HCT116 (cell line): Measurements from ENCODE around the gene CYP1A1. TPM values are rescaled to one million over a fixed set of nuclear protein-coding genes. Genes with fewer than 3 reads are reported as not detected.

Source experiments
- ATAC-seq: fragments of 200-7000 bp; cut with Tn5 transposase; 2 replicates; pipeline ENCODE4 v1.9.1; 2020; ENCODE audit warnings: mild to moderate bottlenecking, moderate library complexity
- BruUV-seq: library from RNA; stranded (reverse); fragments of 400-500 nt; replicated peaks from 2 replicates; lab custom pipeline; 2021; lab: Mats Ljungman, UMichigan
- CTCF ChIA-PET: fragments of 300-600 bp; sonication (Branson Sonifier 250); formaldehyde crosslinking; loops from one replicate; lab custom pipeline; 2021; ENCODE audit warnings: antibody characterized with exemption; lab: Charles Lee
- POLR2A ChIA-PET: fragments of 300-600, 350-600 bp; sonication (Branson Sonifier 250); formaldehyde crosslinking; loops from one replicate; lab custom pipeline; 2021; ENCODE audit warnings: antibody characterized with exemption; lab: Charles Lee
- RAD21 ChIA-PET, 2 experiments: fragments of 300-600 bp; sonication (Branson Sonifier 250); formaldehyde crosslinking; loops; one replicate each; lab custom pipeline; 2023; ENCODE audit warnings: low total read pairs in 2 of 2; ENCODE audit not compliant: uncharacterized antibody in 2 of 2, unreplicated experiment in 2 of 2, low non-redundant PET in 1 of 2; lab: Charles Lee
- DNase-seq: peaks from one replicate; pipeline ENCODE4 v3.0.0-alpha.2; 2010; ENCODE audit warnings: low read depth, low spot score
- H2AFZ ChIP-seq: fragments of 200-600 bp; shearing (Covaris generic), sonication (generic); 2 replicates; pipeline ENCODE4 v1.6.1; 2017; ENCODE audit warnings: low read depth, mixed run types, mixed read lengths, antibody characterized with exemption, low read length; ENCODE audit not compliant: poor library complexity, severe bottlenecking
- H3K27ac ChIP-seq: 2 replicates; pipeline ENCODE4 v1.5.1; 2012; ENCODE audit warnings: low read depth, low read length
- H3K27me3 ChIP-seq: fragments of 200-600 bp; sonication (generic); 2 replicates; pipeline ENCODE4 v1.6.1; 2016; ENCODE audit warnings: mixed run types, low read length, mixed read lengths; ENCODE audit not compliant: insufficient read depth
- H3K36me3 ChIP-seq, 2 experiments: fragments of 200-500 bp in 1 of 2; fragments of 200-600 bp in 1 of 2; sonication (Bioruptor generic) in 1 of 2; sonication (generic) in 1 of 2; 2 replicates each; pipeline versions ENCODE4 v1.5.1 to v1.6.1; 2014 to 2016; ENCODE audit warnings: low read length in 2 of 2, inconsistent platforms in 1 of 2, mixed read lengths in 1 of 2, mixed run types in 1 of 2; ENCODE audit not compliant: insufficient read depth in 2 of 2, control insufficient read depth in 1 of 2
- H3K4me1 ChIP-seq, 2 experiments: fragments of 200-600 bp in 1 of 2; sonication (generic) in 1 of 2; 2 replicates each; pipeline versions ENCODE4 v1.5.1 to v1.6.1; 2012 to 2017; ENCODE audit warnings: low read length in 2 of 2, inconsistent platforms in 1 of 2, mild to moderate bottlenecking in 1 of 2, mixed read lengths in 1 of 2, mixed run types in 1 of 2, moderate library complexity in 1 of 2; ENCODE audit not compliant: insufficient read depth in 2 of 2, control insufficient read depth in 1 of 2
- H3K4me2 ChIP-seq: fragments of 200-600 bp; sonication (generic); 2 replicates; pipeline ENCODE4 v1.6.1; 2017; ENCODE audit warnings: mixed run types, low read length, mixed read lengths
- H3K4me3 ChIP-seq, 2 experiments: fragments of 200-600 bp in 1 of 2; sonication (generic) in 1 of 2; replicated peaks in 1 of 2; 2 replicates each; pipeline ENCODE4 v1.5.1; 2011 to 2016; ENCODE audit warnings: low read length in 2 of 2, control low read depth in 1 of 2, low read depth in 1 of 2, mild to moderate bottlenecking in 1 of 2, mixed read lengths in 1 of 2, mixed run types in 1 of 2
- H3K79me2 ChIP-seq: fragments of 200-600 bp; sonication (generic); 2 replicates; pipeline ENCODE4 v1.6.1; 2017; ENCODE audit warnings: mild to moderate bottlenecking, mixed run types, low read length, moderate library complexity, mixed read lengths; ENCODE audit not compliant: insufficient read depth
- H3K9ac ChIP-seq: fragments of 200-600 bp; sonication (generic); 2 replicates; pipeline ENCODE4 v1.6.1; 2016; ENCODE audit warnings: low read length, mixed read lengths
- H3K9me2 ChIP-seq: fragments of 200-600 bp; sonication (generic), shearing (Covaris generic); 2 replicates; pipeline ENCODE4 v1.6.1; 2017; ENCODE audit warnings: mixed run types, mild to moderate bottlenecking, moderate library complexity; ENCODE audit not compliant: insufficient read depth
- H3K9me3 ChIP-seq, 2 experiments: fragments of 200-500 bp in 1 of 2; fragments of 200-600 bp in 1 of 2; sonication (Bioruptor generic) in 1 of 2; sonication (generic) in 1 of 2; 2 replicates each; pipeline ENCODE4 v1.6.1; 2014 to 2017; ENCODE audit warnings: low read length in 2 of 2, mixed read lengths in 2 of 2, inconsistent platforms in 1 of 2, low read depth in 1 of 2, mild to moderate bottlenecking in 1 of 2, mixed run types in 1 of 2, moderate library complexity in 1 of 2; ENCODE audit not compliant: control insufficient read depth in 1 of 2, insufficient read depth in 1 of 2
- H4K20me1 ChIP-seq: fragments of 200-600 bp; sonication (generic), shearing (Covaris generic); 2 replicates; pipeline ENCODE4 v1.6.1; 2017; ENCODE audit warnings: mixed run types, mild to moderate bottlenecking, moderate library complexity; ENCODE audit not compliant: insufficient read depth
- CTCF ChIP-seq, 3 experiments: fragments of 200-600 bp in 1 of 3; sonication (generic) in 1 of 3; IDR thresholded peaks in 2 of 3; conservative IDR thresholded peaks in 1 of 3; 2 replicates each; pipeline ENCODE4 v1.5.1; 2012 to 2017; ENCODE audit warnings: low read depth in 2 of 3, low read length in 2 of 3, antibody characterized with exemption in 1 of 3, borderline replicate concordance in 1 of 3, control low read depth in 1 of 3, mild to moderate bottlenecking in 1 of 3, mixed read lengths in 1 of 3, mixed run types in 1 of 3, moderate library complexity in 1 of 3; ENCODE audit not compliant: insufficient read depth in 1 of 3
- ELF1 ChIP-seq: IDR thresholded peaks from 2 replicates; pipeline ENCODE4 v1.6.1; 2012; ENCODE audit warnings: low read depth, borderline replicate concordance
- FOSL1 ChIP-seq: IDR thresholded peaks from 2 replicates; pipeline ENCODE4 v1.6.1; 2012; ENCODE audit warnings: low read depth
- RAD21 ChIP-seq: IDR thresholded peaks from 2 replicates; pipeline ENCODE4 v1.6.1; 2012; ENCODE audit warnings: low read depth, mild to moderate bottlenecking
- SRF ChIP-seq: IDR thresholded peaks from 2 replicates; pipeline ENCODE4 v1.6.1; 2012; ENCODE audit warnings: low read depth
- intact Hi-C: fragments of 100-400 bp; cut with micrococcal nuclease; formaldehyde crosslinking; loops from 2 replicates; pipeline ENCODE4 v1.10.0; 2022
- total RNA-seq: library from RNA; stranded (reverse); gene quantifications from one replicate; pipeline ENCODE4 v1.2.1, GENCODE V29; 2021; ENCODE audit not compliant: unreplicated experiment

CYP1A1 gene
- total RNA-seq, 1 experiment from 2014 or later = 1.5 TPM

DNA sequence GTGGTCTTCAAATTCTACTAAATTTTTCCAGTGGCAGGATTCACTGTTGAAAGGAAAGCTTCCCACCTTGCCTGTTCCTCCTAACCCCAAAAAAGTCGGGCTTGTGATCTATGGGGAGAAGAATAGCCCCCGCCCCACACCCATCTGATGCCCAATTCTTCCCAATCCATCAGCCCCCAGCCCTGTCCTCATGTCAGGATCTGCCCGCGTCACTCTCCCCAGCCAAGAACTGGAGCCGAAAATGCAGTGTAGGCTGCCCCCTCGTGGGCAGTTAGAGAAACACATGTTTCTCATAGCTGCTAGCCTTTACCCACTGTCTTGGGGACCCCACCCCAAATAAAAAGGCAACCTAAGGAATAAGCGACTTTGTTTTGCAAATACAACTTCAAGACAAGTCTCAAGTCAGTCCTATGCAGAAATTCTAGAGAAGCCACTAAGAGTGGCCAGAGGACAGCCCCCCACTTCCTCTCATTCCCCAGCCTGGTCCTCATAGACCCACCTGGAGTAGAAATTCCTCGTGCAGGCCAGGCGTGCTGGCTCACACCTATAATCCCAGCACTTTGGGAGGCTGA, 43.5 kb upstream of the CYP1A1 start:
- no peak for TF ChIP-seq ELF1
- peak; percentile 70 to 93 (median 90) for TF ChIP-seq CTCF (IDR thresholded peaks at IDR 0.05 in 2 of 3, conservative IDR thresholded peaks at IDR 0.05 in 1 of 3; ENCODE audit: borderline replicate concordance in 1 of 3, insufficient read depth in 1 of 3, low read depth in 2 of 3, low read length in 2 of 3)
- TF ChIP-seq RAD21 = peak; percentile 94
- no peak for TF ChIP-seq SRF
- TF ChIP-seq FOSL1 = no peak
- TF ChIP-seq, all 23 proteins: peak for 2
- BruUV-seq = no TSS peak
- peak overlapping the region; percentile 79 for H3K4me2 ChIP-seq
- H4K20me1 ChIP-seq = no peaks in the 10 kb centered on the region
- H3K4me1 ChIP-seq = peaks cover 2 to 16% of the 10 kb centered on the region in 2 experiments; a peak in 3 of 4 replicates
- H3K27me3 ChIP-seq = no peaks in the 10 kb centered on the region
- no peaks in the 10 kb centered on the region for H3K36me3 ChIP-seq
- H3K9me3 ChIP-seq = no peaks in the 10 kb centered on the region
- H3K9ac ChIP-seq = no peak overlapping the region
- H3K4me3 ChIP-seq = peak overlapping the region; percentile 22 to 36; a peak in 3 of 4 replicates
- intact Hi-C loops = loop anchor here (1.0 to 2.0 kb wide), 2 partner anchors 134 to 394 kb away; no protein-coding TSS in a partner anchor
- ChIA-PET CTCF (interaction anchor here (0.7 to 6.1 kb wide), 25 partner anchors 9 to 457 kb away, joined by 3 to 258 read pairs (median 5); partner anchors contain the start of gene CYP1A1), POLR2A (interaction anchor here (0.8 to 2.5 kb wide), 3 partner anchors 9 to 151 kb away, joined by 3 to 14 read pairs (median 6); no protein-coding TSS in a partner anchor), RAD21 (interaction anchor here (0.6 to 1.9 kb wide), 11 partner anchors 45 to 254 kb away, joined by 3 to 13 read pairs (median 4); no protein-coding TSS in a partner anchor)
- H3K27ac ChIP-seq = no peak overlapping the region
- peak; percentile 42 for DNase-seq
- H2AFZ ChIP-seq = peak overlapping the region; percentile 96
- H3K9me2 ChIP-seq = no peaks in the 10 kb centered on the region
- no peaks in the 10 kb centered on the region for H3K79me2 ChIP-seq
- peak; percentile 67 for ATAC-seq
